Cardiac fibroblast (primary cell): Measurements from ENCODE around the gene FAM151B.
A peak's percentile ranks its signal among the peaks of the same experiment; 100 is the strongest.

Experiments
- DNase-seq, 2 donors: peaks; one replicate each; pipeline versions ENCODE4 v3.0.0 to v3.0.0-alpha.2; 2010; ENCODE audit warnings: low read depth in 2 of 2
- H3K4me3 ChIP-seq, 2 donors: replicated peaks in 1 of 2; 1 replicate in 1 of 2; 2 replicates in 1 of 2; pipeline ENCODE4 v1.5.1; 2011; ENCODE audit warnings: low read depth in 2 of 2, low read length in 2 of 2, mild to moderate bottlenecking in 2 of 2, moderate library complexity in 1 of 2
- CTCF ChIP-seq: IDR thresholded peaks from one replicate; pipeline ENCODE4 v1.5.1; 2011; ENCODE audit warnings: low read depth, mild to moderate bottlenecking, low read length, inconsistent platforms

The FAM151B gene, protein sequence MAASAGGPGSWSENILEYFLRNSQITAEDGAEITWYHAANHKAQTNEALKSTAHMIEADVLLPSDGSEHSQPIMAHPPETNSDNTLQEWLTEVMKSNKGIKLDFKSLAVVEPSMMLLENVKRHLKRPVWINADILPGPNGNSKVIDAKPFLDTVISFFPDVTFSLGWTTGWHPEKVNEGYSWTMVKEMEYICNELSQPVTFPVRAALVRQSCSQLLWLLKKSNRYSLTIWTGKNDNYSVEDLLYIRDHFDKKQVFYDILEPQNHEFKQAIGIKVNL

DNA sequence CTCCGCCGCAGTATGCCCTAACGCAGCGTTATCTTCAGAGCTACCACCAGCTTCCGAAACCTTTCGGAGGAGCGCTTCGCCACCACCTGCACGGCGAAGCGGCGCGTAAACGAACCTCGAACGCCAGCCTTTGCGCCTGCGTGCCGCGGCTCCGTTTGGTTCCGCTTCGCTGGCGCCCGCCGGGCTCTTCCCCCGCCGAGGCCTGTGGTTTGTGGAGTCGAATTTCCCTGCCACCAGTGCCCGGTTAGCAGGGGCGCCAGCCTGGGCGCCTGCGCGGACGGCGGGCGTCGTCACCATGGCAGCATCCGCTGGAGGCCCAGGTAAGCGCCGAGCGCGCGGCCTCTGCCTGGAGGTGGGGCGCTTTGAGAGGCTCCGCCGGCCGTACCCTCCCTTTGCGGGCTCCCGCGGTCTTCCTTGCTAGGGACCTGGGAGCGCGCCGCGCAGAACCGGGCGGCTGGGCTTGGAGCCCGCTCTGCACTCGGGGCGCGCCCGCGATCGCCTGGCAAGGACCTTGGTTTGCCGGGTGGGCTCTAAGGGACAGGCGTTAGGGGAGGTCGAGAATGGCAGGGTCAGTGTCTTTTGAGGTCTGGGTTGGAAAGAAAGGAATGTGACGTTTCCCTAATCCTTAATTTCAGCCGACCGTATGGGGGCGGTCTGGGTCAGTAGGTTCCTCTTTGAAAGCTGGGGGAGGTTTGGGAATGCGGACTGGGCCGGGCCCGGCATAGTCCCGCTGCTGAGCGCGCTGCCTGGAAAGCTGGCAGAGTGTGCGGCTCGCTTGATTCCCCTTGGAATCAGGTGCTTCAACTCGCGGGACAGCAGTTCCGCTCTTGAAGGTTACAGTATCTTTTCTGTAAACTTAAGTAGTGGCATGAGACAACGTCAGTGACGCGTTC lies at the start of gene FAM151B:
Gene FAM151B, plus strand, starts transcription at position 272 of the 893 bp plus-strand sequence. Its CDS starts 24 bp downstream, at position 296.
- peak; percentile 33 for TF ChIP-seq CTCF
- peak; percentile 84 to 91 for DNase-seq
- H3K4me3 ChIP-seq = peak within 1 kb of the TSS; percentile 66 to 69

- TF ChIP-seq CTCF = no peak
- no peak for DNase-seq
- no peak overlapping the region for H3K4me3 ChIP-seq
Observed at GRCh38 chr5:80438739-80439138, 49.2 kb upstream of the FAM151B start.

GRCh38 chr5:80439213-80439612 lies 48.7 kb upstream of the FAM151B start:
- no peak overlapping the region for H3K4me3 ChIP-seq
- no peak for DNase-seq
- TF ChIP-seq CTCF = no peak

DNA sequence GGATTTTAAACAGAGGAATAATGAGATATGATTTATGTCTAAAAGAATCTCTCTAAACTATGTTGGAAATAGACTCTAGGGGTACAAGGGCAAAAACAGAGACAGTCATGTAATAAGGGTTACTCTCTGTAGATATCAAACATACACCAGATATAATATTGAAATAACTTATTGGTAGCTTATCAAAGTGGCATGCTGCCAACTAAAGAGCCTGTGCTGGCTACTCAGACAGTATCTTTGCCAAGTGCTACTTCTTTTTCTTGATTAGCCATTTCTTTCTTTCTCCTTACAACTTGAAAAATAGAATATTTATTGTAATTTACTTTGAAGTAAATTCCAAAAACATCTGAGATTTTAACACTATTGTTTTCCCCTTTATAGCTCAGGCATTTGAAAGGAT lies 45.2 kb upstream of the FAM151B start:
- TF ChIP-seq CTCF = no peak
- no peak overlapping the region for H3K4me3 ChIP-seq
- DNase-seq = no peak

- no peak for TF ChIP-seq CTCF
- H3K4me3 ChIP-seq = no peak overlapping the region
- no peak for DNase-seq
Observed at GRCh38 chr5:80453366-80453765, 34.5 kb upstream of the FAM151B start.

- no peak overlapping the region for H3K4me3 ChIP-seq
- no peak for DNase-seq
- TF ChIP-seq CTCF = no peak
Observed at GRCh38 chr5:80463269-80463668, 24.6 kb upstream of the FAM151B start.
